Activated CD4-positive, CD25-positive, alpha-beta regulatory T cell treated with anti-CD3 and anti-CD28 coated beads, Interleukin-2, amount 50 U/mL, for 24 hours (primary cell): ENCODE data around the gene BCO1.

Source experiments
- ATAC-seq, 2 donors: fragments of 150-1000 bp; cut with Tn5 transposase; one replicate each; pipeline ENCODE4 v1.10.0; 2021; ENCODE audit warnings: mild to moderate bottlenecking in 1 of 2, moderate library complexity in 1 of 2

Gene BCO1

GRCh38 chr16:81276323-81276722, 37.8 kb downstream of the BCO1 start:
- ATAC-seq = no peak

- no peak for ATAC-seq
These were observed 39.1 kb downstream of the BCO1 start for GRCh38 chr16:81277541-81278080.

GRCh38 chr16:81278526-81278925, 40.0 kb downstream of the BCO1 start:
- no peak for ATAC-seq

- no peak for ATAC-seq
These were observed 40.9 kb downstream of the BCO1 start for GRCh38 chr16:81279392-81279791.

- no peak for ATAC-seq
These were observed 41.9 kb downstream of the BCO1 start for GRCh38 chr16:81280393-81280792.

GRCh38 chr16:81283044-81283443, 44.6 kb downstream of the BCO1 start:
- ATAC-seq = no peak

GRCh38 chr16:81284995-81285600, 46.6 kb downstream of the BCO1 start:
- ATAC-seq = no peak

- no peak for ATAC-seq
These were observed 47.7 kb downstream of the BCO1 start for GRCh38 chr16:81286190-81286589.

GRCh38 chr16:81291117-81291516, 52.6 kb downstream of the BCO1 start:
- no peak for ATAC-seq

GRCh38 chr16:81292936-81293335, 54.4 kb downstream of the BCO1 start:
- ATAC-seq = no peak

- no peak for ATAC-seq
These were observed 55.7 kb downstream of the BCO1 start for GRCh38 chr16:81293909-81294802.

GRCh38 chr16:81296631-81297030, 58.1 kb downstream of the BCO1 start:
- ATAC-seq = no peak

- peak in 1 of 2 donors; percentile 13 for ATAC-seq
These were observed 69.3 kb downstream of the BCO1 start for GRCh38 chr16:81307770-81308169.

GRCh38 chr16:81310045-81310644, 71.7 kb downstream of the BCO1 start:
- ATAC-seq = peak; percentile 69 to 76

GRCh38 chr16:81311762-81312161, 73.3 kb downstream of the BCO1 start:
- ATAC-seq = no peak

GRCh38 chr16:81313701-81314602, 75.5 kb downstream of the BCO1 start:
- ATAC-seq = no peak

- ATAC-seq = peak; percentile 86 to 89
These were observed 76.2 kb downstream of the BCO1 start, which contains the start of gene GAN for GRCh38 chr16:81314603-81315270. Gene GAN (plus strand): TSS chr16:81314962. CDS start chr16:81315114, 152 bp downstream.

GRCh38 chr16:81315271-81316175, 77.0 kb downstream of the BCO1 start:
- peak; percentile 11 to 15 for ATAC-seq

GRCh38 chr16:81316176-81316496, 77.6 kb downstream of the BCO1 start:
- no peak for ATAC-seq

GRCh38 chr16:81318711-81319110, 80.2 kb downstream of the BCO1 start:
- no peak for ATAC-seq
